HG03469 (cell line): ENCODE results near the gene CDKN2B-AS1.
A peak's percentile ranks its signal among the peaks of the same experiment; 100 is the strongest.

Source experiments
- ATAC-seq: cut with Tn5 transposase; IDR thresholded peaks from one replicate; pipeline ENCODE4 v1.9.1; 2021; ENCODE audit warnings: mild to moderate bottlenecking, moderate library complexity, moderate number of reproducible peaks; ENCODE audit not compliant: unreplicated experiment

The CDKN2B-AS1 gene

DNA sequence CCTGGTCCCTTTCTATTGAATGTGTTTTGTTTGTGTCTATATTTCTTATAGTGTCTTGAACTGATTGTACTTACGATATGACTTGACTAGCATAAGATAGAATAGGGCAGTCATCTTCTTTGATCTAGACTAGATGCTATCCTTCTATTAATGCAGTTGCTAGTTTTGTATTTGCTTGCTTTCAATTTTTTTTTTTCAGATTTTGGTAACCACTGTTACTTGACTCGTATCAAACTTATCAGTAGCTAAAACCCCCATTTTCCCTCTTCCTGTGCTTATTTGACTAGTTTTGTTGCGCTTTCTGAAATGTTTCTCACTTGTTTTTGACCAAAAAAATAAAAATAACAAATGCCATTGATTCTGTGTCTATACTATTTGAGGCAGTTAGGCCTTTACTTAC, 83.5 kb downstream of the CDKN2B-AS1 start:
- no peak for ATAC-seq

DNA sequence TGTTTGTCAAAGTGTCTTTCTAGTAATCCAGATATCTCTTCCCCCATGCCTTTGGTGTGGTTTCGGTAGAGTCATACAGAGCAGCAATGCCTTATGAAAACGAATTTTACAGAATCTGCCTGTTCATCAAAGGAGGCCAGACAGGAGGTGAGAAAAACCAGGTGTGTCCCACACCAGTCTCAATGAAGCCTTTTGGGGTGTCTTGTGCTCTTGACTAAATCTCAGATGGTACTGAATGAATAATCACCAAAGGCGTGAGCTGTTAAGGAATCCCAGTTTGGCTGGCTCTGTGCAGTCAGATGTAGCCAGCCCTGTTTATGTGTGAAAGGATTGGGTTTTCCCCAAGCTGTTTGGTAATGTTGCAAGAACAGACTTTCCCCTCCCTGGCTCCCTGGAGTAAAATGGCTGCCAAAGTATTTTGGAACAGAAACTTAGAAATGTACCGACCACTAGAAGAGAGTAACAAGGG, 85.3 kb downstream of the CDKN2B-AS1 start:
- peak; percentile 84 for ATAC-seq

DNA sequence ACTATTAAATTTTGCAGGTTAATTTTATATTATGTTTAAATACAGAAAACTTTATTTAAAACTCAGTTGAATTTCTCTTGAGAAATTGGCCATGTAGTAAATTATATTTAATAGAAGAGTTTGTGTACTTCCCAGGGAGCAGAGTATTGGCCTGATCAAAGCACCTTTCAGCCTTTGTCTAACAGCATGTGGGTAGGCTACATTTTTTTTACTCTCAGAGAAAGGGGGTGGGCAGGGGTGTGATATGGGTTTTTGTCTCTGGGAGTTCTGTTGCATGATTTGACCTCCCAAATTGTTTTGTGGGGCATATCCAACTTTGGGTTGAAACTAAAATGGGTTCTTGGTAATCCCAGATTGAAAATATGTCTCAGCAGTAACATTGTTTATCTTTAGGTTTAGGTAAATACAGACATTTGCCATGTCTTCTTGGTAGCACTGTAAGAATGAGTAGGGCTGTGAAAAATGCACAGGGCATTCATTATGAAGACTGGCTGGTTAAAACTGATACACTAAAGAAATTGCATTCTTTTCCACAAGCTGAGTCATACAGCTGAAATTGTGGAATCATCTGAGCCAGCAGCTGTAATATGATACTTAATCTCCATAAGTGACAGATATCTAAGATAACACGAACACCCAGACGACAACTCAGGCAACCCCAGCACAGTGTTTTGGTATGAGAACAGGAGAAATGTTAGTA, 89.9 kb downstream of the CDKN2B-AS1 start:
- ATAC-seq = no peak

DNA sequence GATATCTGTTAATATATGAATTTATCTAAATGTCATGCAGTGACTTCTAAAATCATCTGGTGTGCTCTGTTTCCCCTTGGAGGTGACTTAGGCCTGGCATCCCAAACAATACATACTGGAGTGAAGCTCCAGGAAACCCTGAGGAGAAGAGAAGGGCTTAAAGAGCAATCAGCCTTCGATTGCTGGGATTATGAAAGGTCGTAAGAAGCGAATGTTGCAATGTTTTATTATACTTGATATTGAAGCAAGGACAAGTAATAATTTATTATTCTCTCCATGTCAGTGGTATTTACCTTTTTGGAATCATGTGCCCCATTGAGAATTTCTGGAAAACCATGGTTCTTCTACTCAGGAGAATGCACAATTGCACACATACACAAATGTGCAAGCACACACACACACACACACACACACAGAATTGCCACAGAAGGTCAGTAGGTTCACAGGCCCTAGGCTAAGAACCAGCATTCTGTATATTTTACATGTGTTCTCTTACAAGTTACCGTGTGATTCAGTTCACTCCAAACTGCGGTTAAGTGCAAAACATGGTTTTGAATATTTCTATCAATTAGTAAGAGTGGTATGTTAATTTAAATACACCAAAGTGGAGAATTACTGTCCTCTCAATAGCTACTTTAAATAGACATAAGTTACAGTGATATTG, 93.6 kb downstream of the CDKN2B-AS1 start:
- ATAC-seq = no peak

DNA sequence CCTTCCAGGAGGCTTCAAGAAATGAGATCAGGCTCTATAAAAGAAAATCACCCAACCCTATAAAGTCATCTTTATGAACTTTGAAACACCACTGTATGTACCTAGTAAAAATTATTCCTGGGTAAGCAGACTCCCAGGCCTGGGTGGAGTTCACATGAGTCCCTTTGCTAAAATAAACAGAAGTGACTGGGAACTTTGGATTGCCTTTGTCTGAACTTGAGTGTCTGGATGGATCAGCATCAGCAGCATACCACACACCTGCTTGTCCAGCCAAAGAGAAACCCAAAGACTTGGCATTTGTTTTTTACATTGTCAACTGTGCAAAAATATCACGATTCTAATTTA, 94.1 kb downstream of the CDKN2B-AS1 start:
- ATAC-seq = no peak

DNA sequence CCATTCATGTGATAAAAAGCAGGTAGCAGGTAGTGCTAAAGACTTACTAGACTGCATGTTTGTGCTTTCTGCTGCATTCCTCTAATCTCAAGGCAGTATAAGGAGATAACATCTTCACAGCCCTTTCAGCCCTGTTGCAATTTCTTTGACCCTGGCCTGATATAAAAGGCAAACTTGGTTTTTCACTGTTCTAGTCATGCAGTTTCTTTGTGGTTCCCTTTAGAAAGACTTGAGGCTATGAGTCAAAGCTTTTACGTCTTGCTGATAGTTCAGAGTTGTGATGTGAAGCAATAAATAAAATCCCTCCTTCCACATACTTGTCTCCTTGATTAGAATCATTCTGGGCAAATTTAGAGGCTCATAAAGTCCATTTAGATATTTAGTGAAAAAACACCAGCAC, 103.1 kb downstream of the CDKN2B-AS1 start:
- ATAC-seq = no peak

DNA sequence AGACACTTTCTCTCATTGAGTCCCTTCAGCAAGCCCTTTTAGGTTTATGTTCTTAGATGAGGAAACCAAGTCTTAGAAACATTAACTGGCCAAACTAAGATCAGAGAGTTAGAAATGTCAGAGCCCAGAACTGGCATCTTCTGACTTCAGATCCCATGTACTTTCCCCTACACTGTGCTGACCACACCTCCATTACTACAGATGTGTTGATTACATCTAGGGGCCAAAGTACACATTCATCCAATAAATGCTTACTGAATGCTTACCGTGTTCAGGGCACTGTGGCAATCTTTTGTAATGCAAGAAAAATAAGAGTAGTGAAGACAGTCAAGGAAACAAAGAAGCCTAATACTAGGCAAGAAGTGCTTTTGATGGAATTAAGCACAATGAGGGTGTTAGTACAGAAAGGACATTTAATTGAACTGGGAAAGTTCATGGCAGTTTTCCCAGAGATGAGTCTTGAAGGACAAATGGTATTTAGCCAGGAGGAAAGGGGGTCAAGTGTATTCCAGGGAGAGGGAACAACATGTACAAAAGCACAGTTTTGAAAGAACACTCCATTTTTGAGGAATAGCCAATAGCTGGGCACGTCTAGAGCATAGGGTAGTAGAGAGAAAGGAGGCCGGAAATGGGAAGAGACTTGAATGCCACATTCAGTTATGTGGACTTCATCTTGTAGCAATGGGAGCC, 104.2 kb downstream of the CDKN2B-AS1 start:
- ATAC-seq = no peak

DNA sequence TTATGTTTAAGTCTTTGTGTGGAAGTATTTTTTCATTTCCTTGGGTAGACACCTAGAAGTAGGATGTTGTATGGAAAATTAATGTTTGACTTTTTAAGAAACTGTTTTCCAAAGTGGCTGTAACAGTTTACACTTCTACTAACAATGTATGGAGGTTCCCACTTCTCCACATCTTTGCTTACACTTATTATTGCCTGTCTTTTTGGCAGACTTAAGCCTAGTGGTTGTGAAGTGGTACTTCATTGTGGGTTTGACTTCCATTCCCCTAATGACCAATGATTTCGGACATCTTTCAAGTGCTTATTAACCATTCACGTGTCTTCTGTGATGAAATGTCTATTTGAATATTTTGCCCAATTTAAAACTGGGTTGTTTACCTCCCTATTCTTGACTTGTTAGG, 106.0 kb downstream of the CDKN2B-AS1 start:
- no peak for ATAC-seq

DNA sequence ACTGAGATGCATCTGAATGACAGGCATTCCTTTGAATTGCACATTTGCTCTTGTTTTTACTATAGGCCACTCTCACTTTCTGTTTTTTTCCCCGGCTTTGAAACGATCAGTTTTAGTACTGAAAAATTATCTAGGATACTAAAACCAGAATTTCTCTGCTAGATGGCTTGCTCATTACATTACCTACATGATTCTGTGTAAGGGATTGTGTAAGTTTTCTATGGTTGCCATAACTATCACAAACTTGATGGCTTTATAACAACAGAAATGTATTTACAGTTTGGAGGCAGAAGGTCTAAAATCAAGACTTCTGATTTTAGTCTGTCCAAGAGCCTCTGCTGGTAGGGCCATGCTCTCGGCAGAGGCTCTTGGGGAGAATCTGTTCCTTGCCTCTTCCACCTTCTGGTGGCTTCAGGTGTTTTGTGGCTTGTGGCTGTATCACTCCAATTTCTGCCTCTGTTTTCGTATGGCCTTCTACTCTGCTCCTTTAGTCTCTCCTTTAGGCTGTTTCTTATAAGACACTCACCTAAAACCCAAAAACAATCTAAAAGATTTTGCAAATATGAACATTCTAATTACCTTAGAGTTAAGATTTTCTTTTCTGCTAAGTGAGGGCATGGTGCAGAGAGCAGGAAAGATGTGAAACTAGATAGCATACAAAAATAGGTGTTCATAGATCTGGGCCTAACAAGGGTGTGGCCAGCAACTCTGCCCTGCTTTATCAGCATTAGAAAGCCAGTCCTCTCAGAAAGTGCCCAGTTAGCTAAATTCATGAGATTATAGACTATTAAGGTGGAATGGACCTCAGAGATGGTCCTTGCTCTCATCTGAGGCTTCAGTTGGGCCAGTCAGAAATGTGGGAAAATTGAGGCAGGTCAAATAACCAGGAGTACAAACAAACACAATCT, 107.8 kb downstream of the CDKN2B-AS1 start:
- no peak for ATAC-seq

DNA sequence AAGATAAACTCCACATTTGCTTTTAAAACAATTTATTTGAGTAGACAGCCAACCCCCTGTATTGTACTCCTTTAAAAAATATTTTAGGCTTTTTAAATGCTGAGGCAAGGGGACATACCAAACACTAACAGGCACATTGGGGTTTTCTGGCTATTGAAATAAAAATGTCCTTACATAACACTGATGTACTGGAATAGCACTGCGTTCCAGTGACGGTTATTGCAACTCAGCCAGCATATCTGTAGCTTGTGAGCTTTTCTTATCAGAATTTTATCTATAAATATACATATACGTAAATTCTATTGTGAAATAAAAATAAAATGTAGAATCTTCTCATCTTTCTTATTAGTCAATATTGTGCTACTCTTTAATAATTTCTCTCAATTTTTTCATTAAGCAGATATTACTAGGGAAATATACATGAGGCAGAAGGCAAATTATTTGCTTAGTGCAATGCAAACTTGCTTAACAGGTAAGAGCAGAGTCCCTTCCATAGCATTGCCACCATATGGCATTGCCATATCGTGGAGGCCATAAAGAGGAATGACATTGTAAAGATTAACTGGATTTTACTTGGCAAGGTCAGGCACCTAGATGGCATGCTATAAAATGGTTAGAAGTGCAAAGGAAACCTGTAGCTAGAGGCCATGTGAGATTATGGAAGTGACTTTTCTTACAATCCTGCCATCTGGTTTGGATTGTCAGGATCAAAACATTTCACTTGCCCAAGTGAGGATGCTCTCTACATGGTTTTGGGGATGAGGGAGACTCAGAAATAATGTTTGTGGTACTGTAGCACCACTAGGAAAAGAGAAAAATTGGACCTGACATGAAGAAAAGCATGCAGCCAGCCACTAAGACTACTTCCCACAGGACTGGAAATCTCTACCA, 109.3 kb downstream of the CDKN2B-AS1 start:
- ATAC-seq = no peak

DNA sequence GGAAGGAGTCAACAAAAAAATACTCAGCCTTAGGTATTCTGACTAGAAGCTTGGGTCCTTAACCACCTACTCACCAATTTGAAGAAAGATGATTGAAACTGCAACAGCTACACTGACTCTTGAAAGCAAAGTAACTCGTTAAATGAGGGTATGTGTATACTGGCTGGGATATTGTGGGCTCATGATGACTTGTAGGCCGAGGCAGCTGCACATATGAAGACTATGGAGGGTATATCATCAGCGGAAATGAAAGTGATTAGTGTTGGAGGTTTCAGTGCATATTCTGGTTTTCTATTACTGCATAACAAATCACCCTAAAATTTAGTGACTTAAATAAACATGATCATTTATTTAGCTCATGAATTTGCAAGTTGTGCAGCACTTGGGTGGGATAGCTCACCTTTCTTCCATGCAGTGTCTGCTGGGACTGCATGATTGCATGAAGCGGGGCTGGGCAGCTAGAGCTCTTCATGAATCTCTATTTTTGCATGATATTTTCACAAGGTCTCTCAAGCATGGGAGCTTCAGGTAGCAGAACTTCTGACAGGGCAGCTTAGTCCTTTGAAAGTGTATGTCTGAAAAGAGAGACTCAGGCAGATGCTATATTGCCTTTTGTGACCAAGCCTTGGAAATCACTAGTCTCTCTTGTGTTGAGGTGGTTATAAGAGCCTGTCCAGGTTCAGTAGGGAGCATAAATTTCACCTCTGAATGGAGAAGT, 110.6 kb downstream of the CDKN2B-AS1 start:
- peak; percentile 96 for ATAC-seq

DNA sequence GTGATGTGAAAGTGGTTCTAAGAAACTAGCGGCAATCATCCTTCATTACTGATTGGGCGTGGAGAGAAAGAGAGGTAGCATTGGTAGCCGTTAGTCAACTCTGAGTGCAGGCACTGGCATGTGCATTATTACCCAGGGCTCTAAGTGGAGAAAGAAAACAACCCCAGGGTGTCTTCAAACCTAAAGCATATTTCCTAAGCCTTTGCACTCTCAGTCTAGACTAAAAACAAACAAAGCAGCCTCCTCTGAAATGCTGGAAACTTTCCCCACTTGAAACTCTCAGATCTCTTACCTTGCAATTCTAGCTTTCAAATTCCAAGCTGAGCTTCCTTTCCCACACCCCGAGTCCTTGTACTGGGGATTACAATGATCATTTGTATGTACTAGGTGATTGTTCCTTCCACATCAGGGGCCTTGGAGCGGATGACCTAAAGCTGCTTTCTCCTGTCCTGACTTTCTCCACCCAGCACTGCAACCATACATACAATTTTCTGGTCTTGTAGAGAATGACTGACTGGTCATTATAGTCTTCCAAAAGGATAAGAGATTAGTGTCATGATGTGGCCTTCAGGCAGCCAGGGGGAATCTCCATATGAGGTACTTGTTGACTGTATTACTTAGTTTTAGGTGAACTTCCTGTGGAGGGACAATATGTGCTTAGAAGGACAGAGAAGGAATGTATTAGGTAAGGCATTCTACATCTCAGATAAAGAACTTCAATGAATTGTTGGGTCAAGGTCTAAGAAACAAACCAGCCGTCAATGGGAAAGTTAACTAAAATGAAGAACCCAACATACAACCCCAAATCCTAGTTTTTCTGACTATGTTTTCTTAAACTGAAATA, 112.8 kb downstream of the CDKN2B-AS1 start:
- no peak for ATAC-seq

DNA sequence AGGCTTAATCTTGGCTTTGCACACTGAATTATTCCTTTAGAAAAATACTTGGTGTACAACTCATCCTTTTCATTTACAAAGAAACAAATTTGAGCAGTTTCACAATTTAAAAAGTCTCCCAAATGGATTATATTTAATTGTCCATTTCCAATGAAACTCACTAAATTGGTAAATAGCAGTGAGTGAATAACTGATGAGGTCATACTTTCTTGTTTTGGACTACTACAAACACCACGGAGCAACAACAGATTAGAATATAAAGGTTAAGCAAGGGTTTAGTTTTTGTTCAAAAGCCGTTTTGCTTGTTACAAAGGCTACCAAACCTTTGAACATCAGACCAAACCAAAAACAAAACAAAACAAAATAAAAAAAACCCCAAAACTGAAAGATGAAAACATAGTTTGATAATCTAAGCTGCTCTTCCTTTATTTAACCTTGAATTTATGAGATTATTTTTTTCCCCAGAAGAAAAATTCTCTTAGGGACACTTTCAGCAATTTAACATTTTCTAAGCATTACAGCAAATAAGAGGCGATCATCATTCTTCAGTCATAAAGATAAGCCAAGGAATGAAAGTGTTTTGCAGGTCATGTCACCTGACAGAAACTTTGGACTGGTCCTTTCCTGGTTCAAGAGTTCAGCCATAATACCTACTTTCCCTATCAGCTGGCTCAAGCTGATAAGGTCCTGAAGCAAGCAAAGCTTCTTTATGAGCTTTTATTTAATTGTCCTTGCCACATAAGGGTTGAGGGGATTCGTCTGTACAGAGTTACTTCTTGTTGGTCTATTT, 114.2 kb downstream of the CDKN2B-AS1 start:
- no peak for ATAC-seq

DNA sequence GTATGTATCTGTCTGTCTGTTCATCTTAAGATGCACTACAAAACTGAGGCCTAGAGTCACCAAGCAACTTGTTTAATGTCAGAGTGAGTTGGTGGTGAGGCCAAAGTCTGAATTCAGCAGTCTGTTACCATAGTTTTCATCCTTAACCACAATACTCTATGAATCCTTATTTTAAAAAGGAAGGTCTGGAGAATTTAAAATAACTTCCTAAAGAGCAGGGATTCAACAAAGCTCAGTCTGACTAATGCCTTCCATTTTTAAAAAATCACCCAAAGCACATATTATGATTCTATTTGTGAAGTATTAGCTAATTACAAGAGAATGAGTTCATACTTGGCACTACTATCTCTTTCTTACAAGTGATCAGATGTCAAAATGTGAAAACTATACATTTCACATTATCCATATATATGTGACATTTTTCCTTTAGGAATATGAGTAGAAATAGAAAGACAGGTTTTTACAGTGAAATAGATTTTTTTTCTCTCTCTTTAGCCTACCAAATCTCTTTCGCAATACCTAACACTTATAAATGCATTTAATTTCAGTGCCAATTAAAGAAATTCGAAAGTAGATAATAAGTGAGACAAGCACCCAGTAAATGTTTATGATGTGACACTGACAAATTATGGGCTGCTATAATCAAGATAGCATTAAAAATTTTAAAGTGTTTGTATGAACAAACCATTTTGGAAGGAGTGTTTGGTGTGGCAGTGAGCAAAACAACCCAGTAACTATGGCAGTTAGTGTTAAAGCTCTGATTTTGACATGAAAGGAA, 116.8 kb downstream of the CDKN2B-AS1 start:
- ATAC-seq = no peak

DNA sequence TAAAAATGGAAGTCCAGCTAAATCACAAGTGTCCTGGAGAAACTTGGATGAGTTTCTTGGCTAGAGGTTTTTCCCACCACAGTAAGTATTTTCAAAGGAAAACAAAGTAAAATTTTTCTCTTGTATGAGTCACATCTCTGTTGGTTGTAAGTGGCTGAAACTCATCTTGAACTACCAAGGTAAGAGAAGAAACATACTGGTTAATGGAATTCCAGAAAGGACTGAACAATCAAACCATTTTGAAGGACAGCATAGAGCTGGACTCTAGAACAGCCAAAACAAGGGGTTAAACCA, 117.3 kb downstream of the CDKN2B-AS1 start:
- no peak for ATAC-seq

DNA sequence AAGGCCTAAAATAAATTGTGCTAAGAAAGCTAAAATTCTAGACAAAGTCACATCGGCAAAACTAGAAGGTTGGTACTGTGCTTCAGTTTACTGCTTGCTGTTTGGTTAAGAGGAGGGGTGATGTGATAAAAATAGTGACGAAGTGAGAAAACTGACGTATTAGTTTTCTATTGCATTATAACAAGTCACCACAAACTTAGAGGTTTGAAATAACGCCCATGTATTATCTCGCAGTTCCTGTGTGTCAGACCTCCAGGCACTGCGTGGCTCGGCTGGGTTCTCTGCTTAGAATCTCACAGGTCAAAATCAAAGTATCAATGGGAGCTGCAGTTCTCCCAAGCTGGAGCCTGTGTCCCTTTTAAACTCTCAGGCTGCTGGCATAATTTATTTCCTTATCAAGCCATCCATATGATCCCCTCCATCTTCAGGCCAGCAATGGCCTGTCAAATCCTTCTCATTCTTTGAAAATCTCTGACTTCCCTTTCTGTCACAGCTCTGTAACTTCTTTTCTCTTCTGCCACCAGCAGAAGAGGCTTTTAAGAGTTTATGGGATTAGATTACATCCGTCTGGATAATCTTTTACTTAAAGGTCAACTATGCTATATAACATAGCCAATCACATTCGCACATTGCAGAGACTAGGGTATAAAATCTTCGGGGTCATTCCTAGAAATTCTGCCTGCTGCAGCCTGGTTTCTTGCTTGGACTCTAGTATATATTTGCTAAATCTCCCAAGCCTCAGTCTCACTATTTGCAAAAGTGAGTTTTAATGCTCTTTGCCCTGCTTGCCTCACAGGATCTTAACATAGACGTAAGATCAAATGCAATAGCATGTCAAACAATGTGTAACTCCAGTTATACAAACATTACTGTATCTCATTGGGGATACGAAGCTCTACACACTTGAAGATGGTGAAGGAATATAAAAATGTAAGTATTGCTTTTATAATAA, 118.6 kb downstream of the CDKN2B-AS1 start:
- no peak for ATAC-seq
